ENCODE results near the gene STARD5. TPM values are rescaled to one million over a fixed set of nuclear protein-coding genes. Genes with fewer than 3 reads are reported as not detected.

STARD5 gene
- total and polyA plus RNA-seq, 2 of the 8 experiments (the other 6 are each of a cell fraction or from before 2014, with no cell fraction given) = 5.5 to 10.4 TPM

- TF ChIP-seq TAF7 (optimal IDR thresholded peaks at IDR 0.05; ENCODE audit: borderline replicate concordance, low read depth, low read length) (no peak), EP300 (IDR thresholded peaks at IDR 0.05; ENCODE audit: borderline replicate concordance in 1 of 2, low read depth in 2 of 2, low read length in 2 of 2) (no peak), CREB1 (IDR thresholded peaks at IDR 0.05) (no peak), CTBP2 (IDR thresholded peaks at IDR 0.05; ENCODE audit: borderline replicate concordance, insufficient read depth, insufficient read length, low read length) (no peak), SP1 (IDR thresholded peaks at IDR 0.05; ENCODE audit: low read depth, low read length) (no peak)
These were observed 49.7 kb downstream of the STARD5 start (continued) for GRCh38 chr15:81274255-81274654.

Data from H1 (cell line).